Suprapubic skin (tissue), 4 donors: ENCODE results near the gene CLCN6. TPM values are rescaled to one million over a fixed set of nuclear protein-coding genes. Genes with fewer than 3 reads are reported as not detected.

Experiments used
- DNase-seq, 2 donors: peaks; one replicate each; pipeline ENCODE4 v3.0.0-alpha.2; 2019; ENCODE audit warnings: low spot score in 2 of 2
- H3K27ac ChIP-seq: fragments of 200-600 bp; sonication (generic); one replicate; pipeline ENCODE4 v1.5.1; 2019
- H3K27me3 ChIP-seq: fragments of 200-600 bp; sonication (generic); one replicate; pipeline ENCODE4 v1.5.1; 2019
- H3K36me3 ChIP-seq: fragments of 200-600 bp; sonication (generic); one replicate; pipeline ENCODE4 v1.5.1; 2019
- H3K4me1 ChIP-seq: fragments of 200-600 bp; sonication (generic); one replicate; pipeline ENCODE4 v1.5.1; 2019
- H3K4me3 ChIP-seq: fragments of 200-600 bp; sonication (generic); one replicate; pipeline ENCODE4 v1.5.1; 2019; ENCODE audit warnings: mild to moderate bottlenecking
- H3K9me3 ChIP-seq: fragments of 200-600 bp; sonication (generic); one replicate; pipeline ENCODE4 v1.5.1; 2019
- EP300 ChIP-seq: sonication (generic); formaldehyde crosslinking; IDR thresholded peaks from one replicate; pipeline ENCODE4 v1.6.1; 2017; ENCODE audit warnings: antibody characterized with exemption
- POLR2A ChIP-seq, 2 donors: fragments of 450-650 bp; IDR thresholded peaks; one replicate each; pipeline ENCODE4 v1.6.1; 2017; ENCODE audit warnings: antibody characterized with exemption in 2 of 2, mild to moderate bottlenecking in 2 of 2, moderate library complexity in 2 of 2
- POLR2AphosphoS5 ChIP-seq, 3 donors: sonication (generic); formaldehyde crosslinking; IDR thresholded peaks; one replicate each; pipeline ENCODE4 v1.6.1; 2017; ENCODE audit warnings: antibody characterized with exemption in 3 of 3
- WGBS: methylation state at CpG from one replicate; pipeline ENCODE4 v1.1.5; 2018; 5-methylcytosine and 5-hydroxymethylcytosine counted together
- total RNA-seq, 4 donors: library from RNA; depleted of rRNA; stranded (reverse); fragments of >200 nt; gene quantifications; one replicate each; pipeline ENCODE4 v1.1.0, GENCODE V29; 2016
- TF ChIP-seq, protein P1 (sequence below), 2 donors: fragments of 200-600 bp in 1 of 2; fragments of 450-650 bp in 1 of 2; sonication (generic) in 1 of 2; IDR thresholded peaks; one replicate each; pipeline ENCODE4 v1.5.1; 2016 to 2019; ENCODE audit warnings: antibody characterized with exemption in 2 of 2, mild to moderate bottlenecking in 1 of 2, moderate library complexity in 1 of 2

Gene CLCN6
- total RNA-seq, 4 donors from 2014 or later = 6.2 to 22.5 (median 10.2) TPM

DNA sequence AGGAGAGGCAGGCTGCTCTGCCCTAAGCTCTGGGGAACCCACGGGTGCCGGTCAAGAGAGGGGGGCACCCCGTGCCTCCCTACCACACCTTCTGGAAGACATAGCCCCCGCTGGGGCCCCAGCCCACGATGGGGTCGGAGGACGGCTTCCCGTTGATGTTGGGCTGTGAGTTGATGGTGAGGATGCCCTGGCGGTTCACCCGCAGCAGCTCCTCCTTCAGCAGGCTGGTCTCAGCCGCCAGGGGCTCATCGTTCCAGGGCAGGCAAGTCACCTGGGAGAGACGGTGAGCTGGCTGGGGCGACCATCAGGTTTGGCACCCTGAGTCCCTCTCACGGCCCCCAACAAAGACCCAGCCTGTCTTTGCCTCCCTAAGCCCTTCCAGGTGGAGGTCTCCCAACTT, 12.2 kb upstream of the CLCN6 start:
- peaks cover 40% of the 10 kb centered on the region for H3K4me1 ChIP-seq
- no peak overlapping the region for H3K4me3 ChIP-seq
- H3K27me3 ChIP-seq = no peaks in the 10 kb centered on the region
- TF ChIP-seq POLR2A (IDR thresholded peaks at IDR 0.05) = no peak
- TF ChIP-seq, protein P1, sequence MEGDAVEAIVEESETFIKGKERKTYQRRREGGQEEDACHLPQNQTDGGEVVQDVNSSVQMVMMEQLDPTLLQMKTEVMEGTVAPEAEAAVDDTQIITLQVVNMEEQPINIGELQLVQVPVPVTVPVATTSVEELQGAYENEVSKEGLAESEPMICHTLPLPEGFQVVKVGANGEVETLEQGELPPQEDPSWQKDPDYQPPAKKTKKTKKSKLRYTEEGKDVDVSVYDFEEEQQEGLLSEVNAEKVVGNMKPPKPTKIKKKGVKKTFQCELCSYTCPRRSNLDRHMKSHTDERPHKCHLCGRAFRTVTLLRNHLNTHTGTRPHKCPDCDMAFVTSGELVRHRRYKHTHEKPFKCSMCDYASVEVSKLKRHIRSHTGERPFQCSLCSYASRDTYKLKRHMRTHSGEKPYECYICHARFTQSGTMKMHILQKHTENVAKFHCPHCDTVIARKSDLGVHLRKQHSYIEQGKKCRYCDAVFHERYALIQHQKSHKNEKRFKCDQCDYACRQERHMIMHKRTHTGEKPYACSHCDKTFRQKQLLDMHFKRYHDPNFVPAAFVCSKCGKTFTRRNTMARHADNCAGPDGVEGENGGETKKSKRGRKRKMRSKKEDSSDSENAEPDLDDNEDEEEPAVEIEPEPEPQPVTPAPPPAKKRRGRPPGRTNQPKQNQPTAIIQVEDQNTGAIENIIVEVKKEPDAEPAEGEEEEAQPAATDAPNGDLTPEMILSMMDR (IDR thresholded peaks at IDR 0.05) = no peak
- no peak for TF ChIP-seq EP300
- TF ChIP-seq POLR2AphosphoS5 (IDR thresholded peaks at IDR 0.05) = no peak
- H3K36me3 ChIP-seq = peaks cover 54% of the 10 kb centered on the region
- no peak overlapping the region for H3K27ac ChIP-seq
- no peaks in the 10 kb centered on the region for H3K9me3 ChIP-seq
- peak in 1 of 2 donors; percentile 52 for DNase-seq
- WGBS = 97% methylated on average over 11 of the region's 15 CpGs

GRCh38 chr1:11794446-11795237, 11.3 kb upstream of the CLCN6 start:
- no peak overlapping the region for H3K4me3 ChIP-seq
- peaks cover 31% of the 10 kb centered on the region for H3K4me1 ChIP-seq
- H3K27me3 ChIP-seq = no peaks in the 10 kb centered on the region
- H3K36me3 ChIP-seq = peaks cover 62% of the 10 kb centered on the region
- 92% methylated on average over 10 of the region's 19 CpGs for WGBS
- TF ChIP-seq POLR2A (IDR thresholded peaks at IDR 0.05) (no peak), EP300 (no peak), POLR2AphosphoS5 (IDR thresholded peaks at IDR 0.05) (no peak)
- TF ChIP-seq, protein P1 (IDR thresholded peaks at IDR 0.05) = no peak
- DNase-seq = peak in 1 of 2 donors; percentile 57
- no peaks in the 10 kb centered on the region for H3K9me3 ChIP-seq
- H3K27ac ChIP-seq = no peak overlapping the region

DNA sequence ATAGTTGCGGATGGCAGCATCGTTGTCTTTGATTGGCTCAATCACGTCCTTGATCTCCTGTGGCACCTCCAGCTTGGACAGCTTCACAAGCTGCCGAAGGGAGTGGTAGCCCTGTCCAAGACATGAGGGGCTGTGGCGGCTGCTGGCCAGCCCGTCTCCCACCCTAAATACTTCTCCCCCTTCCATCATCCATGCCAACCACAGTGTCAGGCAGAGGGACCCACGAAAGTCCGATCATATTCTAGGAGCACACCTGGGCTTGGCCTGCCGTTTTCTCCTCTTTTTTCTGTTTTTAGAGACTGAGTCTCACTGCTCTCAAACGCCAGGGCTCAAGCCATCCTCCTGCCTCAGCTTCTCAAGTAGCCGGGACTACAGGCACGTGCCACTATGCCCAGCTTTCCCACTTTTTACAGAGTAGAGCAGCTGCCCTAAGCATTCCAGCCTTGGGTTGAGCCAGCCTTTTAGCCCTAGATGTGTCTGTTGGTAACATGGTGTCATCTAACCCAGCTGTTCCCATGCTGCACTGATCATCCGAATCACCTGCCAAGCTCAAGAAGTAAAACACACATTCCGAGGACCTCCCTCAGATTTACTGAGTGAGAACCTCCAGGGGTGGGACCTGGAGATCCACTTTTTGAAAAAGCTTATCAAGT, 10.6 kb upstream of the CLCN6 start:
- Histone ChIP-seq H3K4me3 (no peak overlapping the region), H3K4me1 (peaks cover 27% of the 10 kb centered on the region), H3K9me3 (no peaks in the 10 kb centered on the region), H3K27me3 (no peaks in the 10 kb centered on the region), H3K27ac (no peak overlapping the region), H3K36me3 (peaks cover 66% of the 10 kb centered on the region)
- TF ChIP-seq POLR2AphosphoS5 (IDR thresholded peaks at IDR 0.05) (no peak), POLR2A (IDR thresholded peaks at IDR 0.05) (no peak), EP300 (no peak)
- TF ChIP-seq, protein P1 (IDR thresholded peaks at IDR 0.05) = no peak
- 87% methylated on average over 11 of the region's 14 CpGs for WGBS
- peak in 1 of 2 donors; percentile 41 for DNase-seq

DNA sequence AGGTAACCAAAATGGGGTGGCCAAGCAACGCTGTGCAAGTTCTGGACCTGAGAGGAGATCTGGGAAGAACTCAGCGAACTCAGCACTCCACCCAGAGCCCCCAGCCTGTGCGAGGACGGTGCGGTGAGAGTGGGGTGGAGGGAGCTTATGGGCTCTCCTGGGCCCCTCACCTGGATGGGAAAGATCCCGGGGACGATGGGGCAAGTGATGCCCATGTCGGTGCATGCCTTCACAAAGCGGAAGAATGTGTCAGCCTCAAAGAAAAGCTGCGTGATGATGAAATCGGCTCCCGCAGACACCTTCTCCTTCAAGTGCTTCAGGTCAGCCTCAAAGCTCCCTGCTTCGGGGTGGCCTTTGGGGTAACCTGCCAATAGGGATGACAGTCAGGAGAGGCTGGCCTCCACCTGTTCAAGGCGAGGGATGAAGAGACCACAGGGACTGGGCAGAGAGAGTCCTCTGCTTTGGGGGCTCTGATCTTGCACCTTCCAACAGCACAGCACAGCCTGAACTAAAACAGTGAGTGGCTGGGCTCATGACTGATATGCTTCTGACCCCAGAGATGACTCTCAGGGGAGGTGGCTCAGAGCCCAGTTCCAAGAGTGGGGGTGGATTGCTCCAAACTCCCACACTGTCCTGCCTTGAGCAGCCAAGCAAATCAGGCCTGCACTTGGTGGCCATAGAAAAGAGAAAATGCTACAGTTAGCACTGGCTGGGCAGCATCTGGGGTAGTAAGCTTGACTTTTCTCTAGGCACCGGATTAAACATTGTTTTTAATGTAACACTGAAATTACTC, 9.8 kb upstream of the CLCN6 start:
- H3K27me3 ChIP-seq = no peaks in the 10 kb centered on the region
- no peak overlapping the region for H3K27ac ChIP-seq
- H3K9me3 ChIP-seq = no peaks in the 10 kb centered on the region
- no peak overlapping the region for H3K4me3 ChIP-seq
- no peak for TF ChIP-seq POLR2A (IDR thresholded peaks at IDR 0.05)
- TF ChIP-seq POLR2AphosphoS5 (IDR thresholded peaks at IDR 0.05) = no peak
- TF ChIP-seq, protein P1 (IDR thresholded peaks at IDR 0.05) = no peak
- TF ChIP-seq EP300 = no peak
- peak in 1 of 2 donors; percentile 58 for DNase-seq
- peaks cover 26% of the 10 kb centered on the region for H3K4me1 ChIP-seq
- peaks cover 75% of the 10 kb centered on the region for H3K36me3 ChIP-seq
- 87% methylated on average over 15 of the region's 15 CpGs for WGBS
